ENCODE data around the gene NKAIN1.
"Not testable (repeated sequence)": the region's sequence is repeated elsewhere in the genome, so short reads cannot be mapped to it uniquely, and the experiment has no call there.

NKAIN1 gene

DNA sequence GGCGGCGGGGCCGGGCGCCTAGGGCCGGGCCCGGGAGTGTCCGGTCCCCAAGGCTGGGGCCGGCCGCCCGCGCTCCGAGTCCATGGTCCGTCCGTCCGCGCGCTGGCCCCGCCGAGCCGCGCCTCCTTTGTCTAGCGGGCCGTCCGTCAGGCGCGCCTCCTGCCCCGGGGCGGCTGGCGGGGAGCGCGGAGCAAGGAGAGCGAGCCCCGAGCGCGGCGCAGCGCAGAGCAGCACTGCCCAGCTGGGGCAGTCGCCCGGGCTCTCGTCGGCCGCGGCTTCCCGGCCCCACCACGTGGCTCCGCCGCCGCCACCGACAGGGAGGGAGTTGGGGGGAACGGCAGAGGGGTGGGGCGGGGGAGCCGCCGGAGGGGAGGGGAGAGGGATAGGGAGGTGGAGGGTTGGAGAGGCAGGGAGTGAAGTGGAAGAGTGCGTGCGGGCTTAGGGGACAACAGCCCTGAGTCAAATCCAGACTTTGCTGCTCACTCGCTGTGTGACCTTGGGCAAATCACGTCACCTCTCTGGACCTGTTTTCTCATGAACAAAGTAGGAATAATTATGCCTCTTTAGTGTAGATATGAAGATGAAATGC, at the start of gene NKAIN1:
TSS of gene NKAIN1 (minus strand) at position 235 of the 589 bp plus-strand sequence. CDS start 340 bp downstream, outside the sequence.
- peak within 1 kb of the TSS in 1 of 2 donors; percentile 32 for H3K4me3 ChIP-seq (replicated peaks in 1 of 2; ENCODE audit: low read depth in 2 of 2, low read length in 2 of 2)
- peak; percentile 19 to 38 for DNase-seq (ENCODE audit: low read depth in 2 of 2)
- TF ChIP-seq, protein P1, sequence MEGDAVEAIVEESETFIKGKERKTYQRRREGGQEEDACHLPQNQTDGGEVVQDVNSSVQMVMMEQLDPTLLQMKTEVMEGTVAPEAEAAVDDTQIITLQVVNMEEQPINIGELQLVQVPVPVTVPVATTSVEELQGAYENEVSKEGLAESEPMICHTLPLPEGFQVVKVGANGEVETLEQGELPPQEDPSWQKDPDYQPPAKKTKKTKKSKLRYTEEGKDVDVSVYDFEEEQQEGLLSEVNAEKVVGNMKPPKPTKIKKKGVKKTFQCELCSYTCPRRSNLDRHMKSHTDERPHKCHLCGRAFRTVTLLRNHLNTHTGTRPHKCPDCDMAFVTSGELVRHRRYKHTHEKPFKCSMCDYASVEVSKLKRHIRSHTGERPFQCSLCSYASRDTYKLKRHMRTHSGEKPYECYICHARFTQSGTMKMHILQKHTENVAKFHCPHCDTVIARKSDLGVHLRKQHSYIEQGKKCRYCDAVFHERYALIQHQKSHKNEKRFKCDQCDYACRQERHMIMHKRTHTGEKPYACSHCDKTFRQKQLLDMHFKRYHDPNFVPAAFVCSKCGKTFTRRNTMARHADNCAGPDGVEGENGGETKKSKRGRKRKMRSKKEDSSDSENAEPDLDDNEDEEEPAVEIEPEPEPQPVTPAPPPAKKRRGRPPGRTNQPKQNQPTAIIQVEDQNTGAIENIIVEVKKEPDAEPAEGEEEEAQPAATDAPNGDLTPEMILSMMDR (IDR thresholded peaks at IDR 0.05; ENCODE audit: low read depth, low read length), result no peak

DNA sequence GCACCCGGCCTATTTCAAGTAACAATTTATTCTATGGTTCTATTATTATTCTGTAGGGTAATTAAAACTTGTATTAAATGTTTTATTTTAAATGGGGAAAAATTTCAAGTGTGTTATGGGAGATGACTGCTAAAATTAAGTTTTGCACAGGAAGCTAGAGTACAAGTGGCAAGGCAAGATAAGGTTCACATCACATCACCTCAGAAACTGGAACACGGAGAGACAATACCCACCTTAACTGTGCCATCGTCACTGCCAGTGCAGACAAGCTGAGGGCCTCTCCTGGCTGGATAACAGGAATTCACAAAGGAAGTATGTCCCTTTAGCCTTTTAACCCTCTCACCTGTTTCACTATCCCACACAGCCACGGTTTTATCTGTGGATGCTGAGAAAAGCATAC, 49.3 kb upstream of the NKAIN1 start:
- TF ChIP-seq, protein P1 (IDR thresholded peaks at IDR 0.05; ENCODE audit: low read depth, low read length), result no peak
- DNase-seq (ENCODE audit: low read depth in 2 of 2), result no peak

DNA sequence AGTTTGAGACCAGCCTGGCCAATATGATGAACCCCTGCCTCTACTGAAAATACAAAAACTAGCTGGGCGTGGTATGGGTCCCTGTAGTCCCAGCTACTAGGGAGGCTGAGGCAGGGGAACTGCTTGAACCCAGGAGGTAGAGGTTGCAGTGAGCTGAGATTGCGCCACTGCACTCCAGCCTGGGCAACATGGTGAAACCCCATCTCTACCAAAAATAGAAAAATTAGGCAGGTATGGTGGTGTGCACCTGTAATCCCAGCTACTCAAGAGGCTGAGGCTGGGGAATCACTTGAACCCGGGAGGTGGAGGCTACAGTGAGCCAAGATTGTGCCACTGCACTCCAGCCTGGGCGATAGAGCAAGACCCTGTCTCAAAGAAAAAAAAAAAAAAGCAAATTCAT, 48.1 kb upstream of the NKAIN1 start:
- H3K4me3 ChIP-seq (replicated peaks in 1 of 2; ENCODE audit: low read depth in 2 of 2, low read length in 2 of 2); DNase-seq (ENCODE audit: low read depth in 2 of 2): not testable (repeated sequence)

More for the DNA sequence above, 49.3 kb upstream of the NKAIN1 start:
- H3K4me3 ChIP-seq (replicated peaks in 1 of 2; ENCODE audit: low read depth in 2 of 2, low read length in 2 of 2), result no peak overlapping the region

DNA sequence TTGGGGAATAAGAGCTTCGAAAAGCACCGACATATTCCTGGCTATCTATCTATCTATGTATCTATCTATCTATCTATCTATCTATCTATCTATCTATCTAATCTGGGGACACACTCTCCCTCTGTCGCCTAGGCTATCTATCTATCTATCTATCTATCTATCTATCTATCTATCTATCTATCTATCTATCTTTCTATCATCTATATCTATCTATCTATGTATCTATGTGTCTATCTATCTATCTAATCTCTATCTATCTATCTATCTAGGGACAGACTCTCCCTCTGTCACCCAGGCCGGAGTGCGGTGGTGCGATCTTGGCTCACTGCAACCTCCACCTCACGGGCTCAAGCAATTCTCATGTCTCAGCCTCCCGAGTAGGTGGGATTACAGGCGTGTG, 42.7 kb upstream of the NKAIN1 start:
- not testable (repeated sequence) for DNase-seq (ENCODE audit: low read depth in 2 of 2); H3K4me3 ChIP-seq (replicated peaks in 1 of 2; ENCODE audit: low read depth in 2 of 2, low read length in 2 of 2)

DNA sequence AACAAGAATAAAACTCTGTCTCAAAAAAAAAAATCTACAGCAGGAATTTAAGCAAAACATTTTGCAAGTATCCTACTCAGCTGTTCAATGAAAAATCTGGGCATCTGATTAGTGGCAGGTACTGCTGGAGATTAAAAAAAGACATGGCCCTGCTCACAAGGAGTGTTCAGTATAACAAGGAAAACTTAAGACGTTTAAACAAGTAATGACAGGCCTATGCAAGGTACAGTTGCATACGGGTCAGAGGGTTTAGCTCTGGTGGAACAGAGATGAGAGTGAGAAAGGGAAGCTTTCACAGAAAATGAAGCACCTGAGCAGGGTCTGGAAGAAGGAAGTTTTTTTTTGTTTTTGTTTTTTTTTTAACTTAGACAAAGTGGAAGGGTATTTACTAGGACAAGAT, 33.9 kb upstream of the NKAIN1 start:
- DNase-seq (ENCODE audit: low read depth in 2 of 2), result no peak
- H3K4me3 ChIP-seq (replicated peaks in 1 of 2; ENCODE audit: low read depth in 2 of 2, low read length in 2 of 2), result no peak overlapping the region
- TF ChIP-seq, protein P1 (IDR thresholded peaks at IDR 0.05; ENCODE audit: low read depth, low read length), result no peak

DNA sequence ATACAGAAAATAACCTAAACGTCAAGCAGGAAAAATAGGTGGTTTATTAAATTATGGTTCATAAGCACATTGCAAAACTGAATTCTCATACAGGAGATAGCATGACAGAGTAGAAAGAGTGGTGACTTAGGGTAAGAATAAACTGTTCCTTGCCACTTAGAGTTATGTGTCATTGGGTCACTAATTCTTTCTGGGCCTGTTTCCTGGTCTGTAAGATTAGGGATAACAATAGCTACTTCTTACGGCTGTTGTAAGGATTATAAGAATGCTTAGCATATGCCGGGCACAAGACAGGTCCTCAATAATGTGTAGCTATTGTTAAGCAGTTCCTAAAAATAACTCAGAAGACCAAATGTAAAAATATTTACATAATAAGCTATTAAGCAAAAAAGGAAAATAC, 32.7 kb upstream of the NKAIN1 start:
- no peak for DNase-seq (ENCODE audit: low read depth in 2 of 2)
- TF ChIP-seq, protein P1 (IDR thresholded peaks at IDR 0.05; ENCODE audit: low read depth, low read length), result no peak
- no peak overlapping the region for H3K4me3 ChIP-seq (replicated peaks in 1 of 2; ENCODE audit: low read depth in 2 of 2, low read length in 2 of 2)

DNA sequence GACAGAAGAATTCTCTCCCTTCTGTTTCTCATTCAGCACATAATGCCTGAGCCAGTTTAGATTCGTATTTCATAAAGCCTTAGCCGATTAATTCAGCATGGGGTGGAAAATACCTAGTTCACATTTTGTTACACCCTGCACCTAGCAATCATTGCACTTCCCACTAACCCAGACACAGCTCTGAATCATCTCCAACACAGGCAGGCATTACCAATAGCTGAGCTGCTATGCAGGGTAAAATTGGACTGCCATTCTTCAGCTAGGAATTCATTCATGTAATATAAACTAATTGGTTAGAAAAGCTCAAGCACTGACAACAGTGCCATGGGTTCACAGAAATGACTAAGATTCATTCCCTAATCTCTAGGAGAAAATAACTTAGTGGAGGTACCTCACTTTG, 26.9 kb upstream of the NKAIN1 start:
- no peak overlapping the region for H3K4me3 ChIP-seq (replicated peaks in 1 of 2; ENCODE audit: low read depth in 2 of 2, low read length in 2 of 2)
- no peak for DNase-seq (ENCODE audit: low read depth in 2 of 2)
- TF ChIP-seq, protein P1 (IDR thresholded peaks at IDR 0.05; ENCODE audit: low read depth, low read length), result no peak

DNA sequence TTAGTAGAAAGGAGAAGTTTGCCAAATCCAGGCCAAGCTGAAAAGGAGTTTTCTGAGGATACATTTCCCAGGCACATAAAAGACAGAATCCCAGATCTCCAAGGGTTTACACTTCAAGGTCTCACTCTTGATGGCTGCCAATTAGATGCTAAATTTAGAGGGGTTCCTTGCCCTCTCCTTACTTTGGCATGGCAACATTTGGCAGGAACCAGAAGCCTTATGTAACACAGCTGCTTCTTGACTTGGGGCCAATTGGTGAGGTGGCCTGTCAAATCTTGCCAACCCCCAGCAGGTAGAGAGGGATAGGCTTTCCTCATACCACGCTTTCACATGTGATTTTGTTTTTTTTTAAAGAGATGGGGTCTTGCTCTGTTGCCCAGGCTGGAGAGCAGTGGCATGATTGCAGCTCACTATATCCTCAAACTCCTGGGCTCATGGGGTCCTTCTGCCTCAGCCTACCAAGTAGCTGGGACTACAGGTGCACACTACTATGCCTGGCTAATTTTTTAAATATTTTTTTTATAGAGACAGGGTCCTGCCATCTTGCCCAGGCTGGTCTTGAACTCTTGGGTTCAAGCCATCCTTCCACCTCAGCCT, 25.2 kb upstream of the NKAIN1 start:
- TF ChIP-seq, protein P1 (IDR thresholded peaks at IDR 0.05; ENCODE audit: low read depth, low read length), result no peak
- DNase-seq (ENCODE audit: low read depth in 2 of 2), result no peak
- H3K4me3 ChIP-seq (replicated peaks in 1 of 2; ENCODE audit: low read depth in 2 of 2, low read length in 2 of 2), result no peak overlapping the region

All from cardiac fibroblast (primary cell).